HepG2 (cell line): ENCODE measurements around the gene B3GNT9. TPM values are rescaled to one million over a fixed set of nuclear protein-coding genes. Genes with fewer than 3 reads are reported as not detected.
A peak's percentile ranks its signal among the peaks of the same experiment; 100 is the strongest.

Source experiments
- AGO1 ChIP-seq: fragments of 200-400 bp; formaldehyde crosslinking; IDR thresholded peaks from 2 replicates; pipeline ENCODE4 v1.6.1; 2017; ENCODE audit warnings: mild to moderate bottlenecking, low read depth, low read length, moderate library complexity; ENCODE audit not compliant: poor library complexity, severe bottlenecking
- ATF2 ChIP-seq: sonication (generic); formaldehyde crosslinking; IDR thresholded peaks from 2 replicates; pipeline ENCODE4 v1.4.0; 2020; ENCODE audit warnings: missing genetic modification reagents
- KAT8 ChIP-seq: IDR thresholded peaks from 2 replicates; pipeline ENCODE4 v1.6.1; 2016; ENCODE audit warnings: missing genetic modification reagents, missing compliant biosample characterization
- MYNN ChIP-seq: sonication (generic); formaldehyde crosslinking; IDR thresholded peaks from 2 replicates; pipeline ENCODE4 v1.4.0; 2020; ENCODE audit warnings: mild to moderate bottlenecking, low read depth, missing genetic modification reagents
- PATZ1 ChIP-seq: sonication (generic); formaldehyde crosslinking; IDR thresholded peaks from 2 replicates; pipeline ENCODE4 v1.4.0; 2020; ENCODE audit warnings: missing genetic modification reagents
- SMAD9 ChIP-seq: sonication (generic); formaldehyde crosslinking; IDR thresholded peaks from 2 replicates; pipeline ENCODE4 v1.5.1; 2020; ENCODE audit warnings: mild to moderate bottlenecking, missing genetic modification reagents
- USF2 ChIP-seq, 2 experiments: sonication (generic) in 1 of 2; formaldehyde crosslinking in 1 of 2; IDR thresholded peaks; 2 replicates each; pipeline versions ENCODE4 v1.5.1 to v1.6.1; 2011 to 2020; ENCODE audit warnings: borderline replicate concordance in 1 of 2, low read depth in 1 of 2, low read length in 1 of 2, mild to moderate bottlenecking in 1 of 2, missing genetic modification reagents in 1 of 2, moderate library complexity in 1 of 2
- YEATS2 ChIP-seq: sonication (generic); formaldehyde crosslinking; IDR thresholded peaks from 2 replicates; pipeline ENCODE4 v1.4.0; 2020; ENCODE audit warnings: missing genetic modification reagents, borderline replicate concordance
- ZKSCAN5 ChIP-seq: sonication (generic); formaldehyde crosslinking; IDR thresholded peaks from 2 replicates; pipeline ENCODE4 v1.5.1; 2020; ENCODE audit warnings: mild to moderate bottlenecking, missing genetic modification reagents
- ZNF280D ChIP-seq: sonication (generic); formaldehyde crosslinking; IDR thresholded peaks from 2 replicates; pipeline ENCODE4 v1.5.1; 2020; ENCODE audit warnings: mild to moderate bottlenecking, missing genetic modification reagents
- ZNF317 ChIP-seq: sonication (generic); formaldehyde crosslinking; IDR thresholded peaks from 2 replicates; pipeline ENCODE4 v1.5.0; 2020; ENCODE audit warnings: mild to moderate bottlenecking, missing genetic modification reagents
- ZNF382 ChIP-seq: sonication (generic); formaldehyde crosslinking; IDR thresholded peaks from 2 replicates; pipeline ENCODE4 v1.5.0; 2020; ENCODE audit warnings: missing genetic modification reagents, mild to moderate bottlenecking, borderline replicate concordance
- ZNF512 ChIP-seq: sonication (generic); formaldehyde crosslinking; IDR thresholded peaks from 2 replicates; pipeline ENCODE4 v1.4.0; 2020; ENCODE audit warnings: mild to moderate bottlenecking, missing genetic modification reagents
- ZNF639 ChIP-seq: conservative IDR thresholded peaks from 2 replicates; pipeline ENCODE4 v1.6.1; 2018; ENCODE audit warnings: missing genetic modification reagents
- ZNF713 ChIP-seq: sonication (generic); formaldehyde crosslinking; IDR thresholded peaks from 2 replicates; pipeline ENCODE4 v1.4.0; 2020; ENCODE audit warnings: mild to moderate bottlenecking, missing genetic modification reagents
- ZNF772 ChIP-seq: sonication (generic); formaldehyde crosslinking; IDR thresholded peaks from 2 replicates; pipeline ENCODE4 v1.5.0; 2020; ENCODE audit warnings: mild to moderate bottlenecking, missing genetic modification reagents
- polyA plus RNA-seq, 8 experiments: library from polyadenylated mRNA; depleted of rRNA in 3 of 8; stranded (reverse) in 7 of 8; unstranded in 1 of 8; fragments of >200 nt; fragmentation: Illumina TruSeq in 4 of 8; extraction: Trizol in 4 of 8; gene quantifications; 2 replicates each; pipeline versions ENCODE4 v1.2.1 to v1.2.3, GENCODE V29; 2011 to 2016; ENCODE audit warnings: low read depth in 4 of 8, missing spikeins in 1 of 8, mixed read lengths in 1 of 8; ENCODE audit not compliant: insufficient read depth in 1 of 8
- total RNA-seq, 5 experiments: library from RNA; depleted of rRNA; stranded (reverse); fragments of >200 nt; fragmentation: Illumina TruSeq; extraction: Trizol; gene quantifications; 2 replicates each; pipeline ENCODE4 v1.2.3, GENCODE V29; 2016; ENCODE audit warnings: low read depth in 1 of 5

The B3GNT9 gene
- total and polyA plus RNA-seq, 2 of the 13 experiments (the other 11 are each of a cell fraction or from before 2014, with no cell fraction given): 1.5 to 3.1 TPM

GRCh38 chr16:67184995-67185650, 34.3 kb upstream of the B3GNT9 start (continued):
- no peak for TF ChIP-seq ZNF512
- TF ChIP-seq SMAD9 (CRISPR knock-in tag): no peak
- TF ChIP-seq ZNF317 (CRISPR knock-in tag): peak; percentile 83; the same call in 1 of the 2 replicates
- TF ChIP-seq ZKSCAN5 (CRISPR knock-in tag): peak; percentile 59; the same call in 1 of the 2 replicates
- no peak for TF ChIP-seq AGO1
- TF ChIP-seq USF2 (IDR thresholded peaks at IDR 0.05; ENCODE audit: low read depth, low read length): no peak
- no peak for TF ChIP-seq USF2 (CRISPR knock-in tag; IDR thresholded peaks at IDR 0.05; ENCODE audit: borderline replicate concordance)
- peak; percentile 85 for TF ChIP-seq PATZ1 (CRISPR knock-in tag)
- peak; percentile 85 for TF ChIP-seq KAT8 (CRISPR knock-in tag)
- TF ChIP-seq ZNF772: peak; percentile 95
- TF ChIP-seq ZNF713 (CRISPR knock-in tag): peak; percentile 88; the same call in 1 of the 2 replicates
- TF ChIP-seq ZNF639 (CRISPR knock-in tag): peak; percentile 86
- TF ChIP-seq YEATS2 (CRISPR knock-in tag): peak; percentile 87; the same call in 1 of the 2 replicates
- TF ChIP-seq ZNF382 (CRISPR knock-in tag): no peak
- peak; percentile 96 for TF ChIP-seq MYNN (CRISPR knock-in tag)
- TF ChIP-seq ATF2 (CRISPR knock-in tag): peak; percentile 88
- peak; percentile 97 for TF ChIP-seq ZNF280D
